Activated CD8-positive, alpha-beta memory T cell treated with anti-CD3 and anti-CD28 coated beads for 36 hours (primary cell): ENCODE data around the gene TMSB15A. TPM values are rescaled to one million over a fixed set of nuclear protein-coding genes. Genes with fewer than 3 reads are reported as not detected.
"Not testable (repeated sequence)": the region's sequence is repeated elsewhere in the genome, so short reads cannot be mapped to it uniquely, and the experiment has no call there.

Experiments used
- CTCF ChIA-PET: fragments of 350-600 bp; sonication (Branson Sonifier 250); formaldehyde crosslinking; loops from one replicate; lab custom pipeline; 2021; ENCODE audit warnings: antibody characterized with exemption; lab: Charles Lee
- POLR2A ChIA-PET: fragments of 350-600 bp; sonication (Branson Sonifier 250); formaldehyde crosslinking; loops from one replicate; lab custom pipeline; 2021; ENCODE audit warnings: antibody characterized with exemption; lab: Charles Lee
- total RNA-seq, 2 experiments: library from RNA; stranded (reverse); gene quantifications; one replicate each; pipeline ENCODE4 v1.2.3, GENCODE V29; 2021

TMSB15A gene
- total RNA-seq = under 1 TPM in 1 of 2 experiments, not detected in 1; 0.38 TPM

DNA sequence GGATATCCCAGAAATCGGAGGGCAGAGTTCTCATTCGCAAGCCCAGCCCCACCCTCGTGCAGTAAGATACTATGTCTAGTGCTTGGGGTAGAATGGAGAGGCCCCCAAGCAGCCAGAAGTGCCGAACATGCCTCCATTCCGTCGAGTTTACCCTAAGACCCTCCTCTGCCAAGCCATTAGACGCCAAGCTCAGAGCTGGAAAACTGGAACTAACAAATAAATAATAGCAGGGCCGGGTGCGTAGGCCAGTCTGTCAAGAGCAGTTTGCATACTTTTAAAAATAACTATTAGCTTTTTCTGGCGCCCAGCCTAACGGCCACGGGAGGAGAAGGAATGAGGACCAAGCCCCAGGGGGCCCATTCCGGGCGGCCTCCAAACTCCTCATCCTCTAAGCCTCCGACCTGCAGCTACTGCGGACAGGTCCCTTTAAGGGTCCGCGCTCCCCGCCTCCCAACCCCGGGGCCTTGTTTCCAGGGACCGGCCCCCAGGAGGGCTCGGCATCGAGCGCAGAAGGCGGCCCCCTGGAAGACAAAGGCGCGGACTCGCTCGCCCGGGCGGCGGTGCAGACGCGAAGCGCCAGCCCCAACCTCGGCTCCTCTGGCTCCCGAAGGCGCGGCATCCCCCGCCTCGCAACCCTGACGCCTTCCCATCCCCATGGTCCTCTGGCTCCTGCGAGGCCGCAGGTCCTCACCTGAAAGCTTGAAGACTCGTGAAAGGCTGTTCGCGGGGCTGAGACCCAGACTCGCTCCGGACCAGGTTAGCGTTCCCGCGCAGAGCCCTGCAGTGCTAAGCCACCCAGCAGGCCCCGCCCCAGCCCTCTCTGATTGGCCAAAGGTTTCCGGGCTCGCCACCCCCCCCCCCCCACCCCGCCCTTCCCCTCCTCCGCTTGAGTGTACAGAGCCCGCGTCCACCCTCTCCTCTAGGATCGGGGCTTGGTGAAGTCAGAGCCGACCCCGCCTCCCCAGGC lies at the start of gene TMSB15A:
TSS of gene TMSB15A (minus strand) at position 765 of the 967 bp plus-strand sequence.
- ChIA-PET CTCF (no interaction called here), POLR2A (no interaction called here)

DNA sequence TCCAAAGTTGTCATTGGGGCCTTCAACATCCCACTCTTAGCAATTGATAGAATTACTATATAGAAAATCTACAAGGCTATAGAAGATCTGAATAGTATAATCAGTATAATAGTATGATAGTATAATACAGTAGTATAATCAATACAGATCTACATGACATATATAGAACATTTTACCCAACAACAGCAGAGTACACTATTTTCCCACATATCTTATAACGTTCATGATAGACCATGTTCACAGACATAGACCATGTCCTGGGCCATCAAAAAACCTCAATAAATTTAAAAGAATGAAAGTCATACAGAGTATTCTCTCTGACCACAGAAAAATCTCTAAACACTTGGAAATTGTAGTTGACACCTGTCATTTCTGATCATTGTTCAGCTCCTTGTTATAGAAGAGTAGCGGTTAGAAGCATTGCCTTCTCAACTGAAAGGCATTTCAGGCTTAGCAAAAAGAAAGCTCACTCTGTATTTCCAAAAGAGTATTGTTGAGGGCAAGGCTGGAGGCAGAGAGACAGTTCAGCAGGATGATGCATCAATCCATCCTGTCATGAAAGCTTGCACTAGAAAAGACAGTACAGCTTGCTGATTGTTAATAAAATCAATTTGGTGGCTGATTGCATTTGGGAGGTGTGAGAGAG lies 44.0 kb upstream of the TMSB15A start:
- ChIA-PET CTCF (no interaction called here), POLR2A (no interaction called here)

GRCh38 chrX:102558607-102559006 lies 42.1 kb upstream of the TMSB15A start:
- ChIA-PET CTCF (no interaction called here), POLR2A (no interaction called here)

GRCh38 chrX:102548231-102548630 lies 31.7 kb upstream of the TMSB15A start:
- CTCF ChIA-PET = no interaction called here
- POLR2A ChIA-PET = no interaction called here

DNA sequence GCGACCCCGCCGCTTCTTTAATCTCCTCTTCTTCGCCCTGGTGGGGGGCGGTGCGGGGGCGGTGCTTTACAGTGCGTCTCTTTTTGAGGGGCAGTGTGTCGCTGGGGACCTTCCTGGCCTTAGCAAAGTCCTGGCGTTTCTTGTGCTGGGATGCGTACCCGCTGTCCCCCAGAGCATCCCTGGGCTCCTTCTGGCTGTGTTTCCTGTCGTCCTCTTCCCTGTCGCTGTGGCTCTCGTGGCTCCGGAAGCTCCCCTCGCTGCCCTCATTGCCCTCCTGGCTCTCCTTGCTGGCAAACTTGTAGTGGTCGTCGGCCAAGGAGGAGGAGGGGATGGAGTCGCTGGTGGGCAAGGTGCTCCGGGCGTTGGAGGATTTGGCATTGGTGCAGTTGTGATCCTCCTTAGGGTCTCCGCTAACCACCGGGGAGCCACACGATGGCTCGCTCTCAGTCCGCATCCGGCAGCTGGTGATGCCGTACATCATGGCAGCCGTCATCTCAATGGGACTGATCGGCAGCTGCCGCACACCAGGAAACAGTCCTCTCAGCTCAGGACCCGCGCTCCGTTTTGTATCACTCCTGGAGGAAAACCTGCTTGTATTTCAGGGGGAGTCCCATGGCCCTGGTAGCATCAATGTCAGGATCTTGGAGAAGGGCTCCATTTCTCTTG lies 30.4 kb upstream of the TMSB15A start:
- ChIA-PET POLR2A (no interaction called here), CTCF (no interaction called here)

DNA sequence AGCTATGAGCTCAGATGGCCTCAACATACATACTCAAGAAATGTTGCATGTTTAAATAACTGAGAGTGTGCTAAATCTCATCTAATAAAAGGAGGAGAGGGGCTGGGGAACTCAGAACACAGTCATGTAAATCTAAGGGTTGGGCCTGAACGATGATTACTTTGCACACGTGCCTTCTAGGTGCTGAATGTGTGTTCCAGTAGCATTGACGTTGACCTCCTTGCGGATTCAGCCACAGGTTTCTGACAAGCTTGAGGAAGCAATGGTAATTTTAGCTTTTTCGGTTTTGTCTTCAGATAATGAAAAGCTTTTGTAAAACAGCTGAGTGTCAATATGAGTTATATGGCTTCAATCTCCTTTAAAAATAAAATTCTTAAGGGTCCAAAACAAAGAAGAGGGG lies 29.6 kb upstream of the TMSB15A start:
- POLR2A ChIA-PET, CTCF ChIA-PET: not testable (repeated sequence)

DNA sequence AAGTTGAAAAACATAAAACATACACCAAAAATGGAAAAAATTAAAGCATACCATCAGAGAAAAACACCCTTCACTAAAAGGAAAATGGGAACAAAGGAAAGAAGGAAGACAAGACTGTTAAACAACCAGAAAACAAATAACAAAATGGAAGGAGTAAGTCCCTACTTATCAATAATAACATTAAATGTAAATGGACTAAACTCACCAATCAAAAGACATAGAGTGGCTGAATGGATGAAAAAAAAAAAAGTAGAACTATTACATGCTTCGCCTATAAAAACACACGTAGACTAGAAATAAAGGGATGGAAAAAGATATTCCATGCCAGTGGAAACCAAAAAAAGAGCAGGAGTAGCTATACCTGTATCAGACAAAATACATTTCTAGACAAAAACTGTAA lies 19.4 kb upstream of the TMSB15A start:
- ChIA-PET POLR2A (no interaction called here), CTCF (no interaction called here)

DNA sequence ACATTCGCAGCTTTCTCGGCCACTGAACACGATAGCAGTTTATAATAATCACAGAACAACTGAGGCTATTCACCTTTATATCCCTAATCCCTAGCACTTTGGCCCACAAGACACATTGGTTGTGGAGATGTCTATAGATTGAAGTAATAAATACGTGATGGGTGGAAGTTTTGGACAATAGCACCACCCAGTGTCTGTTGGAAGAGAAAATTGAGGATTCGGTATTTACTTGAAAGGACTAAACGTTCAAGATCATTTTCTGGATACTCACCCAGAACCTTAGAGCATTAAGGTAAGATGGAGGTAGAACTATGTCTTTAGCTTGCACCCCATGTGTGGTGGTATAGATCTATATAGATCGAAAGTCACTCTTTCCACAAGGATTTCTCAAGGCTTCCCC lies 787 bp upstream of the TMSB15A start:
- ChIA-PET POLR2A (no interaction called here), CTCF (no interaction called here)

DNA sequence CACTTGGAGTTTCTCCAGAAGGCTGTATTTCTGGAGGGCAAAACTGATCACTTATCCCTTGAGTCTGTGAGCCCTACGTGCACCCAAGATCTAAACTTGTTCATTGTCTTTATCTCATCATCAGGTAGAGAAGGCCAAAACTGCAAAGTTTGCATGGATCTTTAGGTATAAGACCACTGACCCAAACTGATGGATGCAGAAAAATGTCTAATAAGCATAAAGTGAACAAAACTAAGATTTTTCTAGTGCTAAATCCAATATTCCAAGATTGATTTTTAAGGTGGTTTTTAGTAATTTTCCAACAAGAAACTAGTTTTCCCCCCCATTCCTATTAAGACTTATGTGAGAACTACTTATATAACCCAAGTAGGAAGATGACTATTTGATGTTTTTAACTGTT lies 2.0 kb downstream of the TMSB15A start:
- CTCF ChIA-PET = no interaction called here

GRCh38 chrX:102498732-102499131 lies 17.8 kb downstream of the TMSB15A start:
- CTCF ChIA-PET = no interaction called here
- POLR2A ChIA-PET = no interaction called here

More for the DNA sequence above, 2.0 kb downstream of the TMSB15A start:
- POLR2A ChIA-PET = no interaction called here

DNA sequence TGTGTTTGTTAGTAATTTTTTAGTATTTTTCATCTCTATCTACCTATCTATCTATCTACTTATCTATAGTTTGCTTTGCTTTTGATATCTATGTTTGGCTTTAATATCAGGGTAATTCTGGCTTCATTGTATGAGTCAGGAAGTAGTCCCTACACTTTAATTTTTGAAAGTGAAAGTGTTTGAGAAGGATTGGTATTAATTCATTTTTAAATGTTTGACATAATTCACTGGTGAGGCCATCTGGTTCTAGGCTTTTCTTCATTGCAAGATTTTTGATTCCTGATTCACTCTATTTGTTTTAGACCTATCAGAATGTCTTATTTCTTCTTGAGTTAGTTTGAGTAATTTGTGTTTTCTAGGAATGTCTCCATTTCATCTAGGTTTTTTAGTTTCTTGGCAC lies 24.8 kb downstream of the TMSB15A start:
- CTCF ChIA-PET = interaction anchor here (0.6 kb wide), 1 partner anchor 539 kb away, joined by 3 read pairs; no protein-coding TSS in a partner anchor

GRCh38 chrX:102478765-102479164 lies 37.8 kb downstream of the TMSB15A start:
- CTCF ChIA-PET, POLR2A ChIA-PET: not testable (repeated sequence)

More for the DNA sequence above, 24.8 kb downstream of the TMSB15A start:
- POLR2A ChIA-PET = no interaction called here

GRCh38 chrX:102471762-102472220 lies 44.7 kb downstream of the TMSB15A start, which contains the start of gene TCP11X2:
Gene TCP11X2 (minus strand): TSS chrX:102471812.
- POLR2A ChIA-PET, CTCF ChIA-PET: not testable (repeated sequence)

DNA sequence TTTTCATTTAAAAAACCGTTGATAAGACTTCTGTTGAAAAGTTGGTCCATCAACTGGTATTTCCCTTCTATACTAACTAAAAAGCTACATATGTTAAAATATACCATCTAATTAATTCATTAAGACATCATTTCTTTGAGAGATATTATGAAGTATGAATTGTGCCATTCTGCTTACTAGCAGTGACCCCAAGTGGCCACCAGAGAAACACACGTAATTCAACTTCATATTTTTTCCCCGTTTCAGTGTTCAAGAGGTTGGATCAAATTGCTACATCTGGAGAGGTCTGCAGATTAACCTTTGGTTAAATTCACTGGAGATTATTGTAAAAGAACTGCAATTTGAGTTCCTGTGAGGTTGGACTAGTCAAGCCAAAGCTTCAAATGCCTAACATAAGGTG lies 46.3 kb downstream of the TMSB15A start:
- CTCF ChIA-PET, POLR2A ChIA-PET: not testable (repeated sequence)

Other genes with a start within 250 kb of the TMSB15A start
- gene NXF2B, start 76.7 kb downstream of the TMSB15A start, total RNA-seq = not detected
- not detected for gene TCP11X2, start 44.9 kb downstream of the TMSB15A start, total RNA-seq
- 1 to 10 TPM; 6.2 to 8.1 TPM for gene ARMCX5, start 82.8 kb upstream of the TMSB15A start, total RNA-seq
- 1 to 10 TPM in 1 of 2 experiments, under 1 TPM in 1; 0.97 to 1.3 TPM for gene GPRASP1, start 134.7 kb upstream of the TMSB15A start, total RNA-seq
- under 1 TPM; 0.52 to 0.57 TPM for gene GPRASP2, start 195.7 kb upstream of the TMSB15A start, total RNA-seq
- gene GPRASP3, start 204.0 kb upstream of the TMSB15A start, total RNA-seq = 1 to 10 TPM; 1.9 to 2.4 TPM